HG03159 (cell line): ENCODE results near the gene PDE3A.
"Not testable (repeated sequence)": the region's sequence is repeated elsewhere in the genome, so short reads cannot be mapped to it uniquely, and the experiment has no call there.

ENCODE experiments used
- ATAC-seq: cut with Tn5 transposase; IDR thresholded peaks from one replicate; pipeline ENCODE4 v1.9.1; 2021; ENCODE audit warnings: mild to moderate bottlenecking, moderate library complexity; ENCODE audit not compliant: unreplicated experiment

The PDE3A gene

DNA sequence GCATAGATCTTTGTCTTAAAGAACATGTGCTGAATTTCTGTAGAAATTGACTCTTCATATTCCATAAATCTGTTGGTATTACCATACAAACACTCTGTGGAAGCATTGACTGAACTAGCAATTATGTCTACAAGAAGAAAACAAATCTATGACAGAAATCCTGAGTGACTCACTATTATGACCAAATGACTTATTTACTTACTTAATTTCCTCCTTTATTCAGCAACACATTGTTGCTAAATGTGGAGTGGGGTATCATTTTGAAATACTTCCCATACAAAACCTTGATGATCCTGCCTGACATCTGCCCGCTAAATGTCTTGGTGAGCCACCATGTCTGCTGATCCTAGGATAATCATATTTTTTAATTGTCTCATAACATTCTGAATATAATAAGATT lies 227.7 kb downstream of the PDE3A start:
- ATAC-seq: no peak

DNA sequence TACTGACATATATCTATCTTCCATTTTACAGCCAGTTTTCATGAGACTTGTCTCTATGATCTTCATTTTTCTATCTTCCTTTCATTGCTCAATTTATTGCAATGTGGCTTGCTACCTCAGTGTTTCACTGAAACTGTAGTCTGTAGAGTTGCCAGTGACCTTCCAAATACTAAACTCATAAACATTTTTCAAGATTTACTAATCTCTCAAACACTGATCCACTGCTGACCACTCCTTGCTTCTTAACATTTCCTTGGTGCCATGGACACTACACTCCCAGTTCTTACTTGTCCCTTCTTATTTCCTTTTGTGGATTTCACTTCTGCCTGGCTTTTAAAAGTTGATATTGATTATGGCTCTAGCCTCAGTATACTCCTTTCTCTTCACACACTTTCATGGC lies 231.4 kb downstream of the PDE3A start:
- ATAC-seq: no peak

DNA sequence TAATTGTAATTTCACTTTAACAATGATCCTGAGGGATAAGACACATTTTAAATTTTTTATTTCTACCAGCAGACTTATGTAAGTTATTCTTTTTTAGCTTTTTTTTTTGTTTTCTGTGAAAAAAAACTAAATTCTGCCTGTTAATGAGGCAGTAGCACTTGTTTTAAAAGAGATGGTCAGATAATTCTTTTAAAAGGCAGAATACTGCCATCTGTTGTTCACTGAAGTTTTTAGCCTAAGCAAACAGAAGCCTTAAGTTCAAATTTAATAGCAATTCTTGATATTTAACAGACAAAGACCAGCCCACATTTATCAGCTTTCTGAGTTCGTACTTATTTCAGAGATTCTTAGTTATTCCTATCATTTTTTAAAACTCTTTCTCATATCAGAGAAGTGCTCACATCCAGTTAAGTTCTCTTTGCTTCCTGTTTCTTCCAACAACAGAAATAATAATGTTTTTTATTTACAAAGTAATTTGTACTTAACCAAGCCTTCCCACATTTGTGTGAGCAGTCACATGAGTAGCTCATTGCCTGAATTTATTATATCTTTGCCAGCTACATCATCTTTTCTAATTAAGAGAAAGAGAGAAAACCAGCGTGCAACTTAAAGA lies 233.4 kb downstream of the PDE3A start:
- ATAC-seq: no peak

DNA sequence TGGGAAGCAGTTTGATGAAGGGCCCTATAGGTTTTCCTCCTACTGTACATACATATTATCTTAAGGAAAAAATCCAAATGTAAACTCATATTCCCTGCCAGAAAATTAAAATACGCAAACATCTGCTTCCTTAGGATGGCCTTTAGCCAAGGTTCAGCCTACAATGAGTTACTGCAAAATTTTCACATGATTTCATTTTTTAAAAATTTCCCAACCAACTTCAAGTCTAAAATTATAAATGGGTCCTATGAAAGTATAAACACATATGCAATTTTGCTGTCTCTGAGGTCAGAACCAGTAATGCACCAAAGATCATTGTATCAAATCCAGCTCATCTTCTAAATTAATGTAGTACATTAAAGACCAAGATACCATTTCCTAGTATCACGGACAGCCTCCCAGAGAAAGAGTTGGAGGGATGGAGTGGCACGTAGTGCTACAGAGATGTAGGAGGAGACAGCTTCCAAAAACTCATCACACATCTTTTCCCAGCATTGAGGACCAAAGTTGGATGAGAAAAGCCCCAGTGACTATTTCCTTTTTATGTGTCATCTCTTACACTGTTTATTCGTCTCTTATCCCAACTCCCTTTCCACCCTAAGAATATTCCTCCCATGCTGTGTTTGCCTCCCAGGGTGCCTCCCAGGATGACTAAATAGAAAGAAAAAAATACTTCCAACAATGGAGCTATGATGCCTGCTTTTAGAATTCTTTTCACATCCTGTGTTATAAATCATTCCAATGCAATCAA lies 234.5 kb downstream of the PDE3A start:
- ATAC-seq: no peak

DNA sequence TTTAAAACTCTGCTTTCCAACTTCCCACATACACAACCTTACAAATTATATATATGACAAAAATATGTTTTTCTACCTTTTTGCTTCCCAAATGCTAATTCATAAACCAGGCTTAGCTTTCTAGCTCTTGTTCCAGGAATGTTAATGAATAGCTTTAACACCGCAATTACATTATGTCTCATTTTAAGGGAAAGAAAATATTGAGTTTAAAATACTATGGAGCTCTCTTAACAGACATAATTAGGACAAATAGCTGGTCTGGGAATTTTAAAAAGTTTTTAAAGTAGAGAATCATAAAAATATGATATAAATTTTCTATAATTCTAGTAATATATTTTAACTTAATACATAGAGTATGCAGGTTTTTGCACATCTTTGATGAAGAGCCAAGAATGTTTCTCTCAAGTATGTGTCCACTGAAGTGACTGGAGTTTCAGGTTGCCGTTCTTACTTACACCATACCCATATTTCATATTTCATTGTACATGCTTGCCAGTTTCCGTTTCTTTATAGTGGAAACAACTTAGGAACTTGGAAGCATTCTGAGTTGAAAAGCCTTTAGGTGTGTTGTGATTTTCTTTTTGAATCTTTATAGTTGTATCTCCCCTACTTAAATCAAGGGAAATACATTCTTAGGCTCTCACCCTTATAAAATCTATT lies 236.2 kb downstream of the PDE3A start:
- no peak for ATAC-seq

DNA sequence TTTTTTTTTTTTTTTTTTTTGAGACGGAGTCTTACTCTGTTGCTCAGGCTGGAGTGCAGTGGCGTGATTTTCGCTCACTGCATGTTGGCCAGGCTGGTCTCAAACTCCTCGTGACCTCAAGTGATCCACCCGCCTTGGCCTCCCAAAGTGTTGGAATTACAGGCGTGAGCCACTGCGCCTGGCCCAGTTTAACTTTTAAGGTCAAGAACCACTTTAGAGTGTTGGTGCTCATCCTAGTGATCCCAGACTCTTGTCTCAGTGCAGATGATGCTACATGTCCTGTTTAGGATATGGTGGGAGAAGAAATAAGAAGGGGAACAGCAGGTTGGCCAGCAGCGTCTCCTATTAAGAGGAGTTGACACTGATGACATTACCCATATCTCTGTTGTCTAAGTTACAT lies 246.7 kb downstream of the PDE3A start:
- not testable (repeated sequence) for ATAC-seq

DNA sequence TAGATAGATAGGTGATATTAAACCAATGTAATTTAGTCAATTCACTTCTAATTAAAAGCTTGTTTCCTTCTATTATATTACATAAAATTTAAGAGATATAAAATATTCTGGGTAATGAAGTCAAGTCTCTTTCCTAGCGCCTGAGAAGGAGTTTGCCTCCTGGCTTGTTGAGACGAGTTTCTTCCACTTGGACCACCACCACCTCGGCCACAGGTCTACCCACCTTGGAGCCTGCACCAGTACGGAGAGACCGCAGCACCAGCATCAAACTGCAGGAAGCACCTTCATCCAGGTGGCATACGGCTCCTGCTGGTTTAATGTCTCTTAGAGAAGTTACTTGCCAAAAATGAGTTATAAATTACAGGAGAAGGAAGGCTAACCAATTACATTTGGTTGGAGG lies 247.8 kb downstream of the PDE3A start:
- ATAC-seq: no peak

DNA sequence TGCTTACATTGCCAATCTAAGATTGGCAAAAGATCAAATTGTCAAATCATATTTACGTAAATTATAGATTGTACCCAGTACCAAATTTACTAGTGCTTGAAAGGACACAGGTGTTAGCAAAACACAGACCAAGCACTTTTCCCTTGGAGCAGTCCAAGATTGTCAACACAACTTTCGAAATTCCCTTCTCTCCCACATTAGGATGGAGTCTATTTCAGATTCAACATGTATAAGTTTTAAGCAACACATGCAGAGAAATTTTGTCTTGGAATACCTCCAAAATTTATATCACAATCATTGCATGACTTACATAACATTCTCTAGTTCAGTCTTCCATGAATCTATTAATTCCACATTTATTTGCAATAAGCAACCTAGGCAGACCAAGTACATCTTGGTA lies 251.9 kb downstream of the PDE3A start:
- ATAC-seq: no peak

DNA sequence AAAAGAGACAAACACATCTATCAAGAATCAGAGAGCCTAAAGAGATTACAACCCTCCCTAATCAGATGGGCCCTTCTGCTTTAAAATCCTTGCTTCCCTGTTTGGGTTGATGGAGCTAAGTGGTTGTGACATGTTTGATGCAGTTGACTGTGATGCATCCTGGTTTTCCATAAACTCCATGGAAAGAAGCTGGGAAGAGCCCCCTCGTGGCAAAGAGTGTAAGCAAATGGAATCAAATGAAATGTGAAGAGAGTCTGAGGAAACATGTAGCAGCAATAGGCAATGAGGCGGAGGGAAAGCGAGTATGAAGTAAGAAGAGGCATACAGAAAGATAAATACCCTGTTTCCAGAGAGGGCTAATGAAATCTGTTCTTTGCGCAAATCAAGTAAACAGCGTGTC lies 256.4 kb downstream of the PDE3A start:
- no peak for ATAC-seq

DNA sequence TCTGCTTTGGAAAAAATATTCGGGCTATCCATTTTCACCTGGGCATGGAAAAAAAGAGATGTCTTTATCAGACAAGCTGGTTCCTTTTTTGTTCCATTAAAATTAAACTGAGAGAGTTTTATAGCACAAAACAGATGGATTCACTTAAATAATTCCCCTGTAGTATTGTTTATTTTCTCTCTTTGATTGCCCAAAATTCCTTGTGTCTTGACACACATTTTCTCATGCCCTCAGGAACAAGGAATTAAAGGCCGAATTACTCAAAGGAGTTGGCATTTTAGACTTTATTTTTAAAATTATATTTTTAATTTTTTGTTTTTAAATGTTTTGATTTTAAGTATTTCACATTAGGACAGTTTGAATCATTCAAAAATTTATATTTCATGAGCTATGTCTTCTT lies 257.2 kb downstream of the PDE3A start:
- ATAC-seq: no peak

DNA sequence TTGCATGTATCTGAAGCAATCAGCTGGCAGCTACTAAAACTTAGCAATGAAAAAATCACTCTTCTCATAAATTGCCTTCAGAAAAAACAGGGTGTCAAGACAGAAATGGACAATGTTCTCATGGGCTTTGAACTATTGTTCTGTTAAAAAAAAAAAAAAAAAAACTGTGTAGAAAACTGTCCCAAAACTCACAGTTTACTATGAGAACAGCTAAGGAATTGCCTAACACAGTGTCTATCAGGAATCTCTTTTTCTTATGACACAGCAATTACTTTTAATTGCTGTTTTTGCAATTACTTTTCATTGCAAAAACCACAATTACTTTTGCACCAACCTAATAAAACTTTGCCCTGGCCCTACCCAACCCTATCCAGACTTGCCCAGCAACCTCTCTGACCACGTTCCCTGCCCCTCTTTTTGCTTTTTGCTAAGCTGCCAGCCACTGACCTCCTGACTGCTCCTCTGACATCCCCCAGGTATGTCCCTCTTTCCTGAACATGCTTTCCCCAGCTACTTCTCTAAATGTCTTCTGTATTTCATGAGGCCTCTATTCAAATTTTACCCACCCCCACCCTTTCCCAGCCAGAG lies 258.8 kb downstream of the PDE3A start:
- no peak for ATAC-seq

DNA sequence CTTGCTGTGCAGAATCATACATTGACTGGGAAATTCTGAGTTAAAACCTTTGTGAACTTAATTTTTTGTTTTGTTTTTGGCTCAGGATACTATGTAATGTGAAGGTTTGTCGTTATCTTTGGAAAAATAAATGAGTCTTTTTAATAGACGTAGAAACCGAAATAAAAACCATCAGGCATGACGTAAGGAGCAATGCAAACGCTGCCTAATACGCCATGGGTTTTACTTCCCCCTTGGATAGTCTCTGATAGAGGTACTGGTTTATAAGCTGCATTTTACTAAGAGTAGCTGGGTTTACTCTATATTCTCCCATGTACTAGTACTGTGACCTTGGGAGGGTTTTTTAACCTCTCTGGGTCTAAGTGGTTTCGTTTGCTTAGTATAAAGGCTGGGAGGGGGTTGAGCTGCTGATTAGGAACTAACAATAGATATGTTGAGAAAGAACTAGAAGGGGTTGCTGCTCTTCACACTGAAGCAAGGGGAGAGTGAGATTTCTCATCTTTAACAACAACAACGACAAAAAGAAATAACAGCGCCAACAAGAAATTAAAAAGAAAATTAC lies 260.0 kb downstream of the PDE3A start:
- ATAC-seq: no peak

DNA sequence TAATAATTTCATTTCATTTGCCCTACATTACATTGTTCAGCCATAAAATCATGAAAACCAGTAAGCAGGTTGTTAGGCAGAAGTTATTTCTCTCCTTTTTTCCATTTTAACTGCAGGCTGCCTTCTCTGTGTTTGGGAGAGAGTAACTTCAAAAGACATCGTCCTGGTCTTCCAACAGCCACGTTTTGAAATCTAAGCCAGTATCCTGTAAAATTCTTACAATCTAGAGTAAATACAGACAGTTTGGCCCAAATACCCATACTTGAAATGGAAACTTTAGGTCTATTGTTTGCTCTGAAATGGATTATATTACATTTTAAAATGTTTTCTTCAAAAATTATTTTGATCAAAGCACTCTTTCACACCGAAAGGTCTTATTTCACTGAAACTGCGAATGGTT lies 260.7 kb downstream of the PDE3A start:
- no peak for ATAC-seq

DNA sequence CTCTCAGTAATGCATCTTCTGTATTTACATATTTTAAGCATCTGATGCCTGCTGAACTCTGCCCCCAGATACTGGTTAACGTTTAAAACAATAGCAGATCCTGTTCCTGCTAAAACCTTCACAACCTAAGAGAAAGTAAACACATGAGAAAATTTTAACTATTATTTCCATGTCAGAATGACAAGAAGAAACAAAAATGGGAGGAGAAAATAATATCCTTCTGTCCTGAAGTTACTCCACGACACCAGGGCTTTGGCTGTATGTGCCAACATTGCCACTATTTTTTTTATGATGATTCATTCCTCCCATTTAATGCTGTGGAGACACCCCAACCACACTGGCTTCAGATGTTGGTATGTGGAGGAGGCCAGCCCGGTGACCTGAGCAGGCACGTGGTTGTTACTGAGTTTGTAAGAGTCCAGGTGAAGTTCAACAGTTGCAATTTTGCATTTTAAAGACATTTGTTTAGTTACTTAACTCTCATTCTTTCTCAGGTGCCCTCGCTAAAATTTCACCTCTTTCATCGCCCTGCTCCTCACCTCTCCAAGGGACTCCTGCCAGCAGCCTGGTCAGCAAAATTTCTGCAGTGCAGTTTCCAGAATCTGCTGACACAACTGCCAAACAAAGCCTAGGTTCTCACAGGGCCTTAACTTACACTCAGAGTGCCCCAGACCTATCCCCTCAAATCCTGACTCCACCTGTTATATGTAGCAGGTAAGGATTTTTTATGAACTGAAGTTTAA lies 261.2 kb downstream of the PDE3A start:
- ATAC-seq: no peak

DNA sequence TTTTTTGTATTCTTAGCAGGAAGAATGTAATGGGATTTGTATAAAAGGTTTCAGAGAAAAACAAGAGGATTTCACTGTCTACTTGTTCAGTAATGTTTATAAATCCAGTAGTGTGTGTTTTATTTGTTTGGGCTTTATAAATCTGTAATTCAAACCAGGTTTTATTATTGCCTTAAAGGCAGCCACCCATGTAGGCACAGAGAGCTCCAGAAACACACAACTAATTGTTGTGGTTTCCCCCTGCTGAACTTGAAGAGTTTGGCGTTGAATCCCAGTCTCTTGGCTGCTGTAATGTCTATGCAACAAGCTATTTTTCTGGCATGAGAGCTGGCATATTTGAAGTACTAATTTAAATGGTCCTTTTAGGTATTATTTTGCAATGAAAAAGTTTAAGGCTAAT lies 263.4 kb downstream of the PDE3A start:
- no peak for ATAC-seq

DNA sequence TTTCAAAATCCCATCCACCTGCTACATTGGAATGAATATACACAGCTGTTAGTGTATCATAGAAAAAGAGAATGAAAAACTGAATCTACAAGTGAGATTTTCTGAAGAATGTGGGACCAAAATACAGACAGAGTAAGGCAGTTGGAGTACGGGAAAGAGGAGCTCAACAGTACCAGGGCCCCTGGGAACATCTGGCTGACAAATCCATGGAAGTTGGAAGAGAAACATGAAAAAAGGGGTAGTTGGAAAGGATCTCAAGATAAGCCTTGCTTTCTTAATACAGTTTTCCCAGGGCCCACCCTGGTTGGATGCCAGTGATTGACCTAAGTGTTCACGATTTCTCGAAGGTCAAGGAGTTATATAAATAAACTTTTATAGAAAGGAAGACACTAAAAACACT lies 272.8 kb downstream of the PDE3A start:
- ATAC-seq: no peak

DNA sequence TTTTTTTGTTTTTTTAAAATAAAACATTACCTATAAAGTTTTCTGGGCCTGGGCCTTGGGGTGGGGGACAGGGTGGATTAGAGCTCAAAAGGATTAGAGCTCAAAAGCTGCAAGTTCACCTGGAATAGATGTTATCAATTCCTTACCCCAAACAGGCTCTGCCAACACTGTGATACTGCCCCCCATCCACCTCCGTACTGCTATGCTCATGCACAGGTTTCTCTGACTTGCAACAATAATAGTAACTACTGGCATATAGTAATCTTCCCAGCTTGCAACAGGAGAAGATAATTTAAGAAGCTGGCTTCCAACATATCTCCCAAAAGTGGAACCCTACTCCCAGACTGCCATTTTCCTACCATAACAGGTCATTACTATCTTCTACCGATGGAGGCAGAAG lies 275.5 kb downstream of the PDE3A start:
- ATAC-seq: no peak

DNA sequence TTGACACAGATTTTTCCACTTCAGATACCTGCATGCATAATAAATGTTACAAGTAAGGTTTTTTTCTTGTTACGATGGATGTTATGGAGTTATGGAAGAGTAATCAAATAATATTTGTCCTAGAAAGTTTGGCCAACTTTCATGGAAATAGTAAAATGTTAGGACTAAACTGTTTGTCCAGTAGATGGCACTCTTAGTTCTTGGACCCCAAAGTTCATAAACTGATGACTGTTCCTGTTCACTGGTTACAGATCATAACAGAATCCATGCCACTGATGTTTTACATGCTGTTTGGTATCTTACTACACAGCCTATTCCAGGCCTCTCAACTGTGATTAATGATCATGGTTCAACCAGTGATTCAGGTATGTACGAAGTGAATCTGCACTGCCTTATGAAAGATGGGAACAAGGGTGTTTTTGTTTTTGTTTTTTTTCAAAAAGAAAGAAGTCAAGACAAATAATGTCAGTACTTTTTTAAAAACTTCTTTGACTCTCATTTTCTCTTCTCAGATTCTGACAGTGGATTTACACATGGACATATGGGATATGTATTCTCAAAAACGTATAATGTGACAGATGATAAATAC lies 278.0 kb downstream of the PDE3A start:
- no peak for ATAC-seq

DNA sequence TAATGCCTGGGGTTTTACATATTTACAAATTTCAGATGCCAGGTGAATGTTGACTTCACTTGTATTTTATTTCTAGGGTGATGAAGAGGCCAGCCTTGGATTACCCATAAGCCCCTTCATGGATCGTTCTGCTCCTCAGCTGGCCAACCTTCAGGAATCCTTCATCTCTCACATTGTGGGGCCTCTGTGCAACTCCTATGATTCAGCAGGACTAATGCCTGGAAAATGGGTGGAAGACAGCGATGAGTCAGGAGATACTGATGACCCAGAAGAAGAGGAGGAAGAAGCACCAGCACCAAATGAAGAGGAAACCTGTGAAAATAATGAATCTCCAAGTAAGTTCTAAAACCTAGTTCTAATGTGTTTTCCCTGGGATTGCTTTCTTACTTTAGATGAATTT lies 285.5 kb downstream of the PDE3A start:
- ATAC-seq: no peak

DNA sequence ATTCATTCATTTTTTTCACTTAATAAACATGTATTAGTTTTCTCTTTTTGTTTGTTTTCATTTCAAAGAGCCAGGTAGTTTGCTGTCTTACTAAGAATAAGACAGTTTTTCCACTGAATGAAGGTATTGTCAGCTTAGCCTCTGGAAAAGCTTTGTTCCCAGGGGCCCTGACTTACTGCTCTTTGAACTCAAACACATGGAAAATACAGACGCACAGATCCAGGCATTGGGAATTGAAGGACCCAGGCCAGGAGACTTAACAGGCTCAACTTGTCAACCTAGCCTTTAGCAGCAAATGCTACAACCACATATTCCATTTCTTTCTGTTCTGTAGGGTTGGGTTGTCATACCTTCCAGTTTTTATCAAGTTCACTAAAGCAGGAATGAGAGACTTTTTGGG lies 288.3 kb downstream of the PDE3A start:
- ATAC-seq: no peak

DNA sequence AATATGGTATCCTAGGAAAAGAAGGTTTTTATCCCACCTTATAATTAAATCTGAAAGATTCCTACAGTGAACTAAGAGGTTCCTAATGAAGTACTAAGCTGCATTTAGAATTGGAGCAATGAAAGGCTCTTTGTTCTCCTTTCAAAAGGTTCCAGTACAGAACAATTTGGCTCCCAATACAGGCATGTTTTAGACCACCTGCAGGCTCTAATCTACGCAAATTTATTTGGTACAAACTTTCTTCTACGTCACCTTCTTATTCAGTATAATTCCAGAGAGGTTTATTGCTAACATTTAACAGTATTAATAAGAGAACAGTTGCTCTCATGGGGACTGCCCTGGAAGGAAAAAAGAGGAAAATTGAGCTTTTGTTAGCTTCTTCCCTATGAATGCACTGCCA lies 289.2 kb downstream of the PDE3A start:
- no peak for ATAC-seq
